Activated T-helper 2 cell treated with anti-CD3 and anti-CD28 coated beads, Interferon-gamma antibody, Interleukin-2, Interleukin-4, amounts not matched to agents 10 μg/mL and 5 μg/mL and 100 μg/mL, durations not matched to agents 14 hours and 24 hours and 36 hours (primary cell): ENCODE data around the gene DUSP11. TPM values are rescaled to one million over a fixed set of nuclear protein-coding genes. Genes with fewer than 3 reads are reported as not detected.
"Not testable (repeated sequence)": the region's sequence is repeated elsewhere in the genome, so short reads cannot be mapped to it uniquely, and the experiment has no call there.

Experiments
- DNase-seq: peaks from one replicate; pipeline ENCODE4 v3.0.0; 2021; ENCODE audit warnings: low spot score
- H3K27ac Mint-ChIP-seq: one replicate; pipeline ENCODE4 v1.8.0; 2021; ENCODE audit warnings: mixed read lengths
- H3K27me3 Mint-ChIP-seq: one replicate; pipeline ENCODE4 v1.8.0; 2021; ENCODE audit warnings: low read depth, mixed read lengths
- H3K36me3 Mint-ChIP-seq: one replicate; pipeline ENCODE4 v1.8.0; 2021; ENCODE audit warnings: low read depth, mixed read lengths
- H3K4me1 Mint-ChIP-seq: one replicate; pipeline ENCODE4 v1.8.0; 2021; ENCODE audit warnings: low read depth, mixed read lengths
- H3K4me3 Mint-ChIP-seq: one replicate; pipeline ENCODE4 v1.8.0; 2021; ENCODE audit warnings: low read depth, mild to moderate bottlenecking, moderate library complexity, mixed read lengths
- H3K9me3 Mint-ChIP-seq: one replicate; pipeline ENCODE4 v1.8.0; 2021; ENCODE audit warnings: mixed read lengths
- intact Hi-C: fragments of 100-400 bp; cut with micrococcal nuclease; formaldehyde crosslinking; loops from one replicate; pipeline ENCODE4 v1.15.1; 2023
- total RNA-seq: library from RNA; stranded (reverse); gene quantifications from 2 replicates; pipeline ENCODE4 v1.2.3, GENCODE V29; 2022

Gene DUSP11
- total RNA-seq, 1 donor from 2014 or later = 40.1 TPM

- Mint-ChIP-seq H3K9me3 (no peaks in the 10 kb centered on the region), H3K27me3 (peaks cover 2% of the 10 kb centered on the region), H3K27ac (no peak overlapping the region), H3K36me3 (no peaks in the 10 kb centered on the region), H3K4me3 (no peak overlapping the region), H3K4me1 (peaks cover 24% of the 10 kb centered on the region)
- no peak for DNase-seq
- intact Hi-C loops = no loop called here
Measured at GRCh38 chr2:73818296-73818695, 38.4 kb upstream of the DUSP11 start.

DNA sequence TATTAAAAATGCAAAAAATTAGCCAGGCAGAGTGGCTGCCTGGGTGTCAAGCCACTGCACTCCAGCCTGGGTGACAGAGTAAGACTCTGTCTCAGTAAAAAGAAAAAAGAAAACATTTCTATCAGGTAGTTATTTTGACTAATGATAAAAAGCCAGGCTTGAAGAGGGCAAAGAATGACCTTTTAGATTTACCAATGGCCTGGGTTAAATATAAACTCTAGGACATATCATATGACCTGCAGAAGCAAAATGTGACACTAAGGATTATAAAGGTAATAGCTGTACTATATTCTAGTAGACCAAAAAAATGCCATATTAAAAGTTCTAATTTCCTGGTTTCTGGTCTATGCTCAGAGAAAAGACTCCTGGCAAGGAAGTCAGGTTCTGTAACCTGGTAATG is 32.7 kb upstream of the DUSP11 start:
- no peaks in the 10 kb centered on the region for H3K36me3 Mint-ChIP-seq
- no peak for DNase-seq
- H3K4me3 Mint-ChIP-seq = no peak overlapping the region
- no peak overlapping the region for H3K27ac Mint-ChIP-seq
- no peaks in the 10 kb centered on the region for H3K9me3 Mint-ChIP-seq
- peaks cover 2% of the 10 kb centered on the region for H3K27me3 Mint-ChIP-seq
- peaks cover 7% of the 10 kb centered on the region for H3K4me1 Mint-ChIP-seq
- intact Hi-C loops = no loop called here

GRCh38 chr2:73811878-73812277 is 32.0 kb upstream of the DUSP11 start:
- Mint-ChIP-seq H3K4me1 (peaks cover 7% of the 10 kb centered on the region), H3K27ac (no peak overlapping the region), H3K36me3 (no peaks in the 10 kb centered on the region), H3K27me3 (peaks cover 2% of the 10 kb centered on the region), H3K4me3 (no peak overlapping the region), H3K9me3 (no peaks in the 10 kb centered on the region)
- no peak for DNase-seq
- intact Hi-C loops = no loop called here

DNA sequence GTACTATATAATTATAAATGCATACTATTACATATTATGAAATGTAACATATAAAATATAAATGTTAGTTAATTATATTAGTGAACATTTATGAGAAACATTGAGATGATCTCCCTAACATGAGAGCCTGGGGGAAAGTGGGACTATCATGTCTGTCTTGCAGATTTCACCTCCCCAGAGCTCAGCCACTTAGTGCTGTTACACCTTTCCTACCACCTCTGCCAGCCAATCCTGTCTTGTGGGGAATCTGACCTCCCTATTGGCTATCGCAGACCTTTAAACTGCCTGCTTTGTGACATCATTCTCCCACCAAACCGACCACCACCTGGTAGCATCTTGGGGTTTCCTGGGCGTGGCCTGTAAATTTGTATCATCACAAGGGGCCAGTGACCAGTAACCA is 4.0 kb upstream of the DUSP11 start, which contains the start of gene C2orf78:
Gene C2orf78 (plus strand): TSS at position 301 of the 400 bp plus-strand sequence. CDS start 127 bp downstream, outside the sequence.
- H3K4me1 Mint-ChIP-seq, DNase-seq, H3K27ac Mint-ChIP-seq, H3K27me3 Mint-ChIP-seq, intact Hi-C loops, H3K9me3 Mint-ChIP-seq, H3K36me3 Mint-ChIP-seq, H3K4me3 Mint-ChIP-seq: not testable (repeated sequence)

DNA sequence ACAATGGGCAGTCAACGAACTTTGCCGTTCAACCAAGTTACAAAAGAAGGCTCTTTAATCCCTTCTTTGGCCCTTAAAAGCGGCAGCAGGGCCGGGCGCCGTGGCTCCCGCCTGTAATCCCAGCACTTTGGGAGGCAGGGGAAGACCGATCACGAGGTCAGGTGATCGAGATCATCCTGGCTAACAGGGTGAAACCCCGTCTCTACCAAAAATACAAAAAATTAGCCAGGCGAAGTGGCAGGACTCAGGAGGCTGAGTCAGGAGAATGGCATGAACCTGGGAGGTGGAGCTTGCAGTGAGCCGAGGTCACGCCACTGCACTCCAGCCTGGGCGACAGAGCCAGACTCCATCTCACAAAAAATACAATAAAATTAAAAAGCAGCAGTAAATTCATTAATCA is 3.5 kb upstream of the DUSP11 start:
- H3K9me3 Mint-ChIP-seq, intact Hi-C loops, H3K27me3 Mint-ChIP-seq, H3K4me1 Mint-ChIP-seq, H3K4me3 Mint-ChIP-seq, H3K27ac Mint-ChIP-seq, DNase-seq, H3K36me3 Mint-ChIP-seq: not testable (repeated sequence)

DNA sequence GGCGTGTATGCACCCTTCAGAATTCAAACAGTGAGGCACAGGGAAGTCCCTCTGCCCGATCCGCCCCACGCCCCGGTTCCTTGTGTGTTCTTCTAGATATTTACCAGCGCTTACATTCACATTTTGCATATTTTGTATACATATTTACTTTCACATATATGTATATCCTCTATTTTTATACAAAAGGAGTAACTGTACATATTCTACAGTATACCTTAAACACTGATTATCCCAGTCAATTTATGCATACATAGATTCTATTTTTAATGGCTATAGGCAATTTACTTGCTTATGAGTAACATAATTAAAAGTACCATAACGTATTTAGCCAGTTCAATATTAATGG is 307 bp upstream of the DUSP11 start:
- Mint-ChIP-seq H3K4me1 (peaks cover 13% of the 10 kb centered on the region), H3K27ac (peak overlapping the region; percentile 95), H3K27me3 (peaks cover 3% of the 10 kb centered on the region), H3K9me3 (no peaks in the 10 kb centered on the region), H3K4me3 (peak overlapping the region; percentile 91), H3K36me3 (peaks cover 24% of the 10 kb centered on the region)
- no peak for DNase-seq
- intact Hi-C loops = loop anchor here (1.0 kb wide), 1 partner anchor 43 kb away; the partner anchor contains the start of gene TPRKB

GRCh38 chr2:73778867-73779466 is 936 bp downstream of the DUSP11 start:
- Mint-ChIP-seq H3K36me3 (peaks cover 36% of the 10 kb centered on the region), H3K27ac (peak overlapping the region; percentile 95), H3K4me1 (peaks cover 13% of the 10 kb centered on the region), H3K4me3 (peak overlapping the region; percentile 91)
- H3K27me3 Mint-ChIP-seq, DNase-seq, H3K9me3 Mint-ChIP-seq, intact Hi-C loops: not testable (repeated sequence)

DNA sequence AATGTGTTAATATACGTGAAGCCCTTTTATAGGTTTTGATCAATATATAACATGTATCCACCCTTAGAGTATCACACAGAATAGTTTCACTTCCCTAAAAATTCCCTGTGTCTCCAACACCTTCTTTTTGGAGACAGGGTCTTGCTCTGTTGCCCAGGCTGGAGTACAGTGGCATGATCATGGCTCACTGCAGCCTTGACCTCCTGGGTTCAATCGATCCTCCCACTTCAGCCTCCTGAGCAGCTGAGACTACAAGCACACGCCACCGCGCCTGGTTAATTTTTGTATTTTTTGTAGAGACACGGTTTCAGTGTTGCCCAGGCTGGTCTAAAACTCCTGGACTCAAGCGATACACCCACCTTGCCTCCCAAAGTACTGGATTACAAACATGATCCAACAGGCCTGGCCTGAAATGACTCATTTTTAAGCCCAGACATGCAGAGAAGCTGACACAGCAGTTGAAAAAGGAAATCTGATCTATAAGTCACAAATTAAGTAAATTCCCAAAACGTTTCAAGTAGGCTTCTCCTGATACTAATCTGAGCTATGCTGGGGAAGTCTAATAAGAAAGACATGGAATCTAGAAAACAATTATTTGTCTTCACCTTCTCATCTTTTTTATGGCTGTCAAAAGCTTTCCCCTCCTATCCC is 2.9 kb downstream of the DUSP11 start:
- DNase-seq = no peak
- intact Hi-C loops = no loop called here
- Mint-ChIP-seq H3K27me3 (no peaks in the 10 kb centered on the region), H3K9me3 (no peaks in the 10 kb centered on the region), H3K36me3 (peaks cover 54% of the 10 kb centered on the region), H3K4me1 (peaks cover 16% of the 10 kb centered on the region), H3K27ac (no peak overlapping the region), H3K4me3 (no peak overlapping the region)

DNA sequence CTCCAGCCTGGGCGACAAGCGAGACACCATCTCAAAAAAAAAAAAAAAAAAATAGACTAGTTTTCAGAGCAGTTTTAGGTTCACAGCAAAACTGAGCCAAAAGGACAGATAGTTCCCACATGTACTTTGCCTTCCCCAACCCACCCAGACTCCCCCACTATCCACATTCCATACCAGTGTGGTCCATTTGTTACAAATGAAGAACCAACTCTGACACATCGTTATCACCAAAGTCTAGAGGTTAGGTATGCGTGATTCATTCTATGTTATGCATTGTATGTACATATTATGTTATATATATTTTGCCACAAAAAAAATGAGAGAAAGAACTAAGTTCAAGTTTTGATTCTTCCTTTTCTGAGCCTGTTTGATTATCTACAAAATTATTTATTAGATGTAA is 3.5 kb downstream of the DUSP11 start:
- no peak overlapping the region for H3K4me3 Mint-ChIP-seq
- H3K4me1 Mint-ChIP-seq = peaks cover 17% of the 10 kb centered on the region
- no peaks in the 10 kb centered on the region for H3K27me3 Mint-ChIP-seq
- no peak overlapping the region for H3K27ac Mint-ChIP-seq
- intact Hi-C loops = no loop called here
- no peaks in the 10 kb centered on the region for H3K9me3 Mint-ChIP-seq
- peaks cover 56% of the 10 kb centered on the region for H3K36me3 Mint-ChIP-seq
- DNase-seq = no peak

GRCh38 chr2:73772819-73773218 is 7.1 kb downstream of the DUSP11 start:
- intact Hi-C loops = no loop called here
- Mint-ChIP-seq H3K27ac (no peak overlapping the region), H3K27me3 (no peaks in the 10 kb centered on the region), H3K36me3 (peaks cover 81% of the 10 kb centered on the region), H3K9me3 (no peaks in the 10 kb centered on the region), H3K4me3 (no peak overlapping the region), H3K4me1 (peaks cover 13% of the 10 kb centered on the region)
- no peak for DNase-seq

- Mint-ChIP-seq H3K9me3 (no peaks in the 10 kb centered on the region), H3K27ac (no peak overlapping the region), H3K27me3 (no peaks in the 10 kb centered on the region), H3K36me3 (peaks cover 79% of the 10 kb centered on the region), H3K4me3 (no peak overlapping the region), H3K4me1 (peaks cover 7% of the 10 kb centered on the region)
- intact Hi-C loops = no loop called here
- DNase-seq = no peak
Measured at GRCh38 chr2:73770725-73771124, 9.2 kb downstream of the DUSP11 start.

GRCh38 chr2:73766994-73767393 is 12.9 kb downstream of the DUSP11 start:
- DNase-seq = no peak
- H3K36me3 Mint-ChIP-seq = peaks cover 78% of the 10 kb centered on the region
- H3K9me3 Mint-ChIP-seq = no peaks in the 10 kb centered on the region
- H3K4me1 Mint-ChIP-seq = peaks cover 4% of the 10 kb centered on the region
- H3K4me3 Mint-ChIP-seq = no peak overlapping the region
- no peaks in the 10 kb centered on the region for H3K27me3 Mint-ChIP-seq
- intact Hi-C loops = no loop called here
- no peak overlapping the region for H3K27ac Mint-ChIP-seq

GRCh38 chr2:73766349-73766748 is 13.6 kb downstream of the DUSP11 start:
- Mint-ChIP-seq H3K4me1 (peaks cover 4% of the 10 kb centered on the region), H3K9me3 (no peaks in the 10 kb centered on the region)
- intact Hi-C loops = no loop called here

More at GRCh38 chr2:73766349-73766748, 13.6 kb downstream of the DUSP11 start:
- no peak overlapping the region for H3K27ac Mint-ChIP-seq
- no peak for DNase-seq
- peaks cover 82% of the 10 kb centered on the region for H3K36me3 Mint-ChIP-seq
- no peak overlapping the region for H3K4me3 Mint-ChIP-seq
- H3K27me3 Mint-ChIP-seq = no peaks in the 10 kb centered on the region
